CD4-positive, alpha-beta T cell treated with Interleukin-12 subunit alpha and Interleukin-12 subunit beta, for 1 hour (primary cell): Measurements from ENCODE around the gene PTPRA.
"Not testable (repeated sequence)": the region's sequence is repeated elsewhere in the genome, so short reads cannot be mapped to it uniquely, and the experiment has no call there.

Experiments used
- DNase-seq: peaks from one replicate; pipeline ENCODE4 v3.0.0-alpha.2; 2020

PTPRA gene

DNA sequence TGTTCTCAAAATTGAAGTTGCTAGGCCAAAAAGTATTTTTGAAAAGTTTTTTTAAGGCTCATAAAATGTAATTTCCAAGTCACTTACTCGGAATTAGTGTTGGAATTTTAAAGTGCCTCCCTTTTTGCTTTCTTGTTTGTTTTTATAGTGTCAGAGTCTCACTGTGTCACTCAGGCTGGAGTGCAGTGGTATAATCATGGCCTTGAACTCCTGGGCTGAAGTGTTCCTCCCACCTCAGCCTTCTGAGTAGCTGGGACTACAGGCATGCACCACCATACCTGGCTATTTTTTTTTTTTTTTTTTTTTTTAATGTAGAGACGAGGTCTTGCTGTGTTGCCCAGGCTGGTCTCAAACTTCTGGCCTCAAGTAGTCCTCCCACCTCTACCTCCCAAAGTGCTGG is 130.1 kb downstream of the PTPRA start:
- no peak for DNase-seq

DNA sequence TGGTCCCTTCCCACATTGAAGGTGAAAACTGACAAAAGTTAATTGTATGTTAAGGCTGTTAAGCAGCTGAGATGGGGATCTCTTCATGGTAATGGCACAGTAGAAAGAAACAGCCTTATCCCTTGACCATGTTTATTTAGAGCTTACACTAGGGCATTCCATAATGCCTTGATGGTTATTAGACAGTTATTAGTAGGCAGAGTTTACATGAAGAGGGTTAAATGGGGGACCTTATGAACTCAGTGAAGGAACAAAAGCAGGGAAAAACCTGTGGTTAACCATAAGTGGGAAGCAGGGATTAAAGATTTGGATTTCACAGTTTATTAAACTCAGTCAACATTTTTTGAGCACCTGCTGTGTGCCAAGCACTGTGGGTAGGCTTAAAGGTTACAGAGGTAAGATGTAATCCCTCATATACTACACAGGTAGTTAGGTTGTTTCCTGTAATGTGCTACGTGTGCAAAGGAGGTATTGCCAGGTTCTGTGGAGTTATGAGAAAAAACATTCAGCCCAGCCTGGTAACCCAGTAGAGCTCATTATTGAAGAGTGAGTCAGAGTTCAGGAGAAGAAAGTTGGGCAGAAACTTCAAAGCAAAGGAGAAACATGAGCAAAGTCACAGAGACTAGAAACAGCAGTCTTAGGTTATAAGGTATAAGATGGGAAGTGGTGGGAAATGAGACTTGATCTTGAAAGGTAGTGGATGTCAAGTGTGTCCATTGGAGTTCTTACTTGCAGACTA is 137.9 kb downstream of the PTPRA start:
- DNase-seq = no peak

DNA sequence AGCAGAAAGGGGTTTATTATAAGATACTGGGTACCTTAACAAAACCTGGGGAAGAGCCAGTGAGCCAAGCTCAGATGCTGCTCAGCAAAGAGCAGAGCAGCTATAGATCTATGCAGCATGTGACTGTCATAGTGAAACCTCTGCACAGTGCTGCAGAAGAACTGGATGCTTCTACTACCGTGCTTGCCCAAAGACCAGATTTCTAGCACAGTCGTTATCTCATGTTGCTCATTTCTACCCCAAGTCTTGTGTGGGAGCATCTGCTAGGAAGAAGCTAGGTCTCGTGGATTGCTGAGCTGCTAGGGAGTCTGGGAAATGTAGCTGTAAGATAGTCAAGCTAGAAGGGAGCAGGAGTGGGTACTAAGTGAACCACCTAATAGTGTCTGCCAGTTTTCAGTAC is 138.5 kb downstream of the PTPRA start:
- DNase-seq = no peak

DNA sequence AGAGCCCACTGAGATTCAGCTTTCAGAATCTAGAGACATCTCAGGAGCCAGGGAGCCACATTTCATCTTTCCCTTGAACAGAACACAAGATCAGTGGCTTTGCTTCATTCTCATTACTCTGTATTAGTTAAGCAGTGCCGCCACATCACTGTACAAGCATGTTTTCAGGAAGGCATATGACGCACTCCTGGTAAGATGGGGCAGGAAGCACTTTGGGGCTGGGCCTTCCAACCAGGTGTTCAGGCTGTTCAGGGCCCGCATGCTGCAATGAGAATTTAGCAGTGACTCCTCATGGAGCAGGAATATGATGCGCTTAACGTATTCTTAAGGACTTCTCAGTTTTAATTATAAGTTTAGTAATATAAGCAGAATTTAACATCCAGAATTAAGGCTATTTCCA is 140.5 kb downstream of the PTPRA start:
- DNase-seq = no peak

DNA sequence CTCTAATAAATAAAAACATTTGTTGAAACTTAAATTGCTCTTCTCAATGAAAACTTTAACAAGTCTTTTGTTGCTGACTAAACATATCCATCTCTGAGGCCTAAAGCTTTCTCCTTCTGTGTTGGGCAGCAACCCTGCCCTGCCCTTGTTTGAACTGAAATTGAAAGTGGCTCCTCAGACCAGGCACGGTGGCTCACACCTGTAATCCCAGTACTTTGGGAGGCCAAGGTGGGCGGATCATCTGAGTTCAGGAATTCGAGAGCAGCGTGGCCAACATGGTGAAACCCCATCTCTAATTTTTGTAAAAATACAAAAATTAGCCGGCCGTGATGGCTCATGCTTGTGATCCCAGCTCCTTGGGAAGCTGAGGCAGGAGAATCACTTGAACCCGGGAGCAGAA is 140.9 kb downstream of the PTPRA start:
- DNase-seq = no peak

DNA sequence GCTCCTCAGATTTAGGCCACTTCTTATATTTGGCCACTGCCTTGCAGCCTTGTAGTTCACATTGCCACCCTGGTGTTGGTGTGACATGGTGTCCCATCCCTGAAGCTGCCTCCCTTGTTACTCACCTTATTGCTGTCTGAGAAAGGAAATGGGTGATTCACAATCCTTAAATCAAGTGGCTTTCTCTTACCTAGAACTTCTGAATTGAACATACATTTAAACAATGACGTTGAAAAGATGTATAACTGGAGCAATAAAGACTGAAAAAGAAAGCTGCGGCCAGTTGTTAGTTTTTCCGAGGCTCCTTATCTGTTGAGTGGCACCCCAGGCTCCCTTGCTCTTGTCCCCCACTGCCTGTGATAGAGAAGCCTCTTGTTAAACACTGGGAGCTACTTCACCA is 141.4 kb downstream of the PTPRA start:
- DNase-seq = no peak

DNA sequence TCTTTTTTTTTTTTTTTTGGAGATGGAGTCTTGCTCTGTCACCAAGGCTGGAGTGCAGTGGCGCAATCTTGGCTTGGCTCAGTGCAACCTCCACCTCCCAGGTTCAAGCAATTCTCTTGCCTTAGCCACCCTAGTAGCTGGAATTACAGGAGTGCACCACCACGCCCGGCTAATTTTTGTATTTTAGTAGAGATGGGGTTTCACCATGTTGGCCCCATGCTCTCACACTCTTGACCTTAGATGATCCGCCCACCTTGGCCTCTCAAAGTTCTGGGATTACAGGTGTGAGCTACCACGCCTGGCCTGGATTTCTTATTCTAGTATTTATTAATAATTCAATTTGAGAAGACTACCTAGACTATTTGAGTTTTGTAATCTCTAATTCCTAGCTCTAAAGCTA is 142.0 kb downstream of the PTPRA start:
- not testable (repeated sequence) for DNase-seq

DNA sequence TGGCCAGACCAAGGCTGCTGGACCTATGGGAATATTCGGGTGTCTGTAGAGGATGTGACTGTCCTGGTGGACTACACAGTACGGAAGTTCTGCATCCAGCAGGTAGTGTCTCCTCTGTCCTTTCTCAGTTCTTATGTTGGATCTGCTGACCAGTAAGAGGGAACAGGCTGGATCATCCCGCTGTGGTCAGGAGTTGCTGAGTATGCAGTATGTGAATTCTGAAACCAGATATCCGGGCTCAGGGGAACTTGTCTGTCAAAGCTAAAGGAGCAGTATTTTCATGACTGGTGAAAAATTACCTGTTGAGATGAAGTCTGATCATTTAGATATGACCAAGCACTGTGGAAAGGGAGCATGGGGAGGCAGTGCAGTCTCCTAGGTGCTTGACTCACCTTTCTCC is 148.0 kb downstream of the PTPRA start:
- DNase-seq = no peak

DNA sequence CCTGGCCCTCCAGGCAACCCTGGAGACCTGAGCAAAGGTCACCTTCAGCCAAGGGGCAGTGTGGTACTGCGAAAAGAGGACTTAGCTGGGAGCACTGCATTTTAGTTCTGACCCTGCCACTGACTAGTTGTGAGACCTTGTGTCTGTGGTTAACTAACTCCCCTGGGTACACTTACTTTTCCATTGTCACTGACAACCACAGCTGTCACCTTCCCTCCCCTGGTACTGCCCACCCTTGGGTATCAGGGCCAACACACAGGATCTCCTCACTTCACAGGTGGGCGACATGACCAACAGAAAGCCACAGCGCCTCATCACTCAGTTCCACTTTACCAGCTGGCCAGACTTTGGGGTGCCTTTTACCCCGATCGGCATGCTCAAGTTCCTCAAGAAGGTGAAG is 148.5 kb downstream of the PTPRA start:
- DNase-seq = no peak

DNA sequence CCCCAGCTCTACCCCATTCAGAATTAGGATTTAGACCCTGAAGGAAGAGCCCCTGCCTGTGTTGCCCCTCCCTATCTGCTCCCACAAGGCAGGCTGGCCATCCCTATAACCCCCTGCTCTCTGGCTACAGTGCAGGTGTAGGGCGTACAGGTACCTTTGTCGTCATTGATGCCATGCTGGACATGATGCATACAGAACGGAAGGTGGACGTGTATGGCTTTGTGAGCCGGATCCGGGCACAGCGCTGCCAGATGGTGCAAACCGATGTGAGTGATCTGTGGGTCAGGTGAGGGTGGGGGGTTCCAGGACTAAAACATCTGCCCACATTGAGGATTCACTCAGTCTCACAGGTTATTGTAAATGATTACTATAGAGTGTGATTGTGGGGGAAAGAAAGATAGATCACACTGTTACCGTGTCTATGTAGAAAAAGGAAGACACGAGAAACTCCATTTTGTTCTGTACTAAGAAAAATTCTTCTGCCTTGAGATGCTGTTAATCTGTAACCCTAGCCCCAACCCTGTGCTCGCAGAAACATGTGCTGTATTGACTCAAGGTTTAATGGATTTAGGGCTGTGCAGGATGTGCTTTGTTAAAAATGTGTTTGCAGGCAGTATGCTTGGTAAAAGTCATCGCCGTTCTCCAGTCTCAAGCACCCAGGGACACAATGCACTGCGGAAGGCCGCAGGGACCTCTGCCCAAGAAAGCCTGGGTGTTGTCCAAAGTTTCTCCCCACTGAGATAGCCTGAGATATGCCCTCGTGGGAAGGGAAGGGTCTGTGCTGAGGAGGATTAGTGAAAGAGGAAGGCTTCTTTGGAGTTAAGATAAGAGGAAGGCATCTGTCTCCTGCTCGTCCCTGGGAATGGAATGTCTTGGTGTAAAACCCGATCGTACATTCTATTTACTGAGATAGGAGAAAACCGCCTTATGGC is 149.5 kb downstream of the PTPRA start:
- not testable (repeated sequence) for DNase-seq

DNA sequence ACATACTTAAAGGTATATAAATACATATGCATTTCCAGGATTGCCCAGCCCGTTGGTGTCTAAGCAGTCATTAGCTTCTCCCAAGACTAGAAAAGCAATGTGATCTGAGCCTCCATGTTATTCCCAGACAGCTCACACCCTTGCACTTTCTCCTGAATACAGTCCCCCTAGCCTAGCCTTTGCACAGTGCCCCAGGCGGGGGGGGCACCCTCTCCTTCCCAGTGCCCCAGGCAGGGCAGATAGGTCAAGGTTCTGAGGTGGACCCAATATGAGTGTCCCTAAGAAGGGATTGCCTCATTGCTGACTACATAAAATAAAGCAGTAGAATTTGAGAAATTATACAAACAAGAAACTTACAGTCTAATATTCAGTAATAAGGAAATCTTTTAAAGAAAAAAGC is 154.7 kb downstream of the PTPRA start:
- DNase-seq = no peak

DNA sequence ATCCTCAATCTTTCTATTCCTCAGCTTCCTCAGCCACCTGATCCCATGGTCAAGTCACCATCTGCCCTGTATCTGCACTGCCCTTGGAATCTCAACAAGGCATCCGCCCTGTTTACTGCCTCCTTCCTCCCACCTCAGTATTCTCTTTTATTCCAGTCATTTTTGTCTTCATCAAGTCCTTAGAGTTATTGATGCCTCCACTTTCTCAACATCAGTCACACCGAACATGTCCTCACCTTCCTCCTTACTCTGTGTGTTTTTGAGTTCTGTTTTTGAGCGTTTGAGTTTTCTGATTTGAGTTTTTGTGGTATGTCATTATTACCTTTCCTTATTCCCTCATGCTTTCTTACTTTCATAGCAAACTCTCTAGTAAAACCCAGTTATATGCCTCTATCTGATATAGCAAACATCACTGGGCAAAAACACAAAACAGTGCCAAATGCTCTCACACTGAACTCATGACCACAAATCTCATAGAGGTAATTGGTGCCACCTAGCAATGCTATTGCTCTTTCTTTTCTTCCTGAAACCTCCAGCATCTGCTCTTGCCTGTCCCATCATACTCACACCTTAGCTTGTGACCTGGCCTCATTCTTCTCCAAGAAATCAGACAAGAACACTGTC is 158.4 kb downstream of the PTPRA start:
- DNase-seq = no peak

DNA sequence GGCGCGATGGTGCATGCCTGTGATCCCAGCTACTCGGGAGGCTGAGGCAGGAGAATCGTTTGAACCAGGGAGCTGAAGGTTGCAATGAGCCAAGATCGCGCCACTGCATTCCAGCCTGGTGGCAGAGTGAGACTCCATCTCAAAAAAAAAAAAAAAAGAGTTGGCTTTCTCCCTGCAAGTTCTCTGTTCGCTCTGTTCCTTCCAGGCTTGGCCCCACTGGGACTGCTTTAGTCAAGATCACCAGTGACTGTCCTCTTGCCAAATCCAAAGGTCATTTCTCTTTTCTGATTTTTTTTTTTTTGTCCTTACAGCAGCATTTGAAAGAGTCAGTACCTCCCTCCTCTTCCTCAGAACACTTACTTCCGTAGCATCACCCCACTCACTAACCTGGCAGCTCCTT is 159.3 kb downstream of the PTPRA start:
- DNase-seq = no peak

DNA sequence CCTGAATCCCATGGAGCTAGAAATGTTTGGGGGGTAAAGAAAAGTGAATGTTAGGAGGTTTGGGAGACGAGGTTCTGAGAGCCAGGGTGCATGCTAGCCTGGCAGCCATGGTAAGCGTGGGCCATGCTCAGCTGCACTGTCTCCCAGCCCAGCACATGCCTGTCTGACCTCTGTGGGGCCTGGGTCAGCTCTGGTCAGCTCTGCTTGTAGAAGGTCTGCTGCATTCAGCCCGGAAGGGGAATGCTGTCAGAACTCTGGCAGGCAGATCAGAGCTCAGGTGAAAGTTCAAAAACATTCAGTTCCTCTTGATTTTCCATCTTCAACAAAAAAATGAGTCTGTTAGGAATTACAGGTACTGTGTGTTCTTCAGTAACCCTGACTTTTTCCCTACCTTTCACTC is 164.4 kb downstream of the PTPRA start:
- no peak for DNase-seq

DNA sequence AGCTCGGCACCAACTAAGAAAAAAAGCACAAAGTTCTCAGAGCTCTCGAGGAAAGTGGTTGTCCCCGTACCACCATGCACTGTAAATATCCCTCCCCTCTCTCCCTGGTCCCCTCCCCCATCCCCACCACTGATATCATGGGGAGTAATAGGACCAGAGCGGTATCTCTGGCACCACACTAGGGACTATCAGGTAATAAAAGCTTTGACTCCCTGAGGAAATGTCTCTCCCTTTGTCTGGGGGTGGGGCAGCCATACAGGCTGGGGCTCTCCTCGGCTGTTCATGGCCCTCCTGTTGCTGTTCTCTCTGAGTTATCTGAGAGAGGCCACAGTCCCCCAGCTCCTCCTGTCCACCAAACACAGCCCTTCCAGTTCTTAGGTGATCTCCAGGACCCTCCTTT is 165.2 kb downstream of the PTPRA start:
- no peak for DNase-seq

DNA sequence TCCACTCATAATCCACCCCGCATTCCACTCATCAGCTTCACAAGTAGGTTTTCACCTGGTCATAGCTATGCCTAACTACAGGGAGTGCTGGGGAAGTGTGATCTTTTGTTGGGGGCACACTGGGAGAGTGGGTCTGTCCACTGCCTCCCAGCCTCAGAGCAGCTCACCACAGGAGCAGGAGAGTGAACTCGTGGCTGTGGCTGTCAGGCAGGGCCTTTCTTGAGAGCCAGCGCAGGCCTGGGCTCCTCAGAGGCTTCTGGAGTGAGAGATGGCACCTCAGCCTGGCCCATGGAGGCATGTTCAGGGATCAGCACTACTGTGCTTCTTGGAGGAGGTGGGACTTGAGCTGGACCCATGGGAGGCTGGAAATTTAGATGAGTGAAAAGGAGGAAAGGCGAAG is 166.1 kb downstream of the PTPRA start:
- no peak for DNase-seq

DNA sequence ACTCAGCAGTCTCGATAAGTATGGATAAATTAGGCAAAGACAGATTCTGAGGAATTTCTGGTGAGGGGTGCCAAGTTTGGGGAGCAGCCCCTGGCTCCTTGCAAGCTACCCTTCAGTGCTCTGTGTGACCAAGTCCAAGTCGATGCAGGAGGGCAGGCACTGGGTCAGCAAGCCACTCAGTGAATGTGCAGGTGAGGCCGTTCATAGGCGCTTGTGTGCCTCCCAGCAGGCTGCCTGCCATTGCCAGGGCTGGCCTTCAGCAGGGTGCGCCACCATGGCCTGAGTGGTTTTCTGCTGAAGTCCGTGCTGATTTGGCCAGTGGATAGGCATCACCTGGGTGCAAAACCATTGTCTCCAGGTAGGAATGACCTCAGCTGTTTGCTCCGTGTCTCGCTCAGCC is 166.8 kb downstream of the PTPRA start:
- no peak for DNase-seq

DNA sequence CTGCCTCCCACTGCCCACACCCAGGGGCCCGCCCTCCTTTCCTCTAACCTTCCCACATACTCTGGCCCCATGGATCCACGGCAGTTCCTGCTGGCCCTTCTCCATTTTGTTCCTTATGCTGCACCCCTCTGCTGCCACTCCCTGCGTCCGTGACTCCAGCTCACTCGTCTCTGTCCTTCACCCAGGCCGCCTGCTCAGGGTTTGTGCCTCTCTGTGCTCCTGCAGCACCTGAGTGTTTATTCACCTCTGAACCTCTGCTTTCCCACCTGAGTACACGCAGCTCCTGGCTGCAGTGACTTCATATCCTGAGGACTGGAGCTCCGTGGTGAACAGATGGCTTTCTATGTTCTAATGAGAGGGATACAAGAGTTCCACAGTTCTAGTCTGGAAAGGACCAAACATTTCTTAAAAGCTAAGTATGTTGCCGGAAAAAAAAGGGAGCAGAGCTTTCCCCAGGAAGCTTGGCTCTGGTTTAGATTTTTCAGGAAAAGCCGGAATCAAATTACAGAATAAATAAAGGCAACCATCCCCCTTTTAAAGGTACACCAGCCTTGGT is 168.7 kb downstream of the PTPRA start:
- no peak for DNase-seq

DNA sequence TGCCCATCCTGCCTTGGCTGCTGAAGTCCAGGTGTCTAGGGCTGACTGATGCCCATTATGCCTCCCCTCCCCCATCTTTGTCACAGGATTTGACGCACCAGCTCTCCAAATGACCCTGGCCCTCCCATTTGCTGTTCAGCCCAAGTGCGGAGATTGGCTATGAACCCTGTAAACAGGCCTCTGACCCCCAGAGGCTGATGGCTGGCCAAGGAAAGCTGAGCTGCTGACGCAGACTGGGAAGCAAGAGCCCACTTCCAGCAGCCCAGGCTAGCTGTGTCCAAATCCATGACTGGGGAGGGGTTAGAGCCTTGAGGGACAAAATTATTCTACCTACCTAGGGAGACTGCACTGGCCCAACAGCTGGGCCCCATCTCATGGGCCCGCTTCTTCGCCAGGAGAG is 169.3 kb downstream of the PTPRA start:
- DNase-seq = no peak

DNA sequence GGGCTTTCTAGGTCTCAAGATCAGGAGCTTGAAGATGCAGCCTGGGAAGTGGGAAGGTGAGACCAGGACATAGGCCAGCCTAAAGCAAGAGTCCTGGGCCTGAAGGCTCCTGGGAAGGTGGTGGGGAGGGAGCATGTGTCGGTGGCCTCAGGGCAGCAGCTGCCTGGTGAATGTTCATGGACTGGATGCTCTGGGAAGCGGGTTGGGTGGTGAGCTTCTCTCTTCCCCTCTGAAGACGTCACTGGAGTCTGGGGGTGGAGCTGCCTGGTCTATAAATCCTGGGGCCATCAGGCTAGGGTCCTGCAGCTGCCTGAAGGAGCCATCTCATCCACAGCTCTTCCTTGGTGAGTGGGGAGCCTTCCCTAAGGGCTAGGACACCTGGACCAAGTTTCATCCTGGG is 170.0 kb downstream of the PTPRA start, which contains the start of gene GNRH2:
Gene GNRH2 (plus strand): TSS at position 301 of the 400 bp plus-strand sequence. CDS start 793 bp downstream, outside the sequence.
- DNase-seq = no peak

DNA sequence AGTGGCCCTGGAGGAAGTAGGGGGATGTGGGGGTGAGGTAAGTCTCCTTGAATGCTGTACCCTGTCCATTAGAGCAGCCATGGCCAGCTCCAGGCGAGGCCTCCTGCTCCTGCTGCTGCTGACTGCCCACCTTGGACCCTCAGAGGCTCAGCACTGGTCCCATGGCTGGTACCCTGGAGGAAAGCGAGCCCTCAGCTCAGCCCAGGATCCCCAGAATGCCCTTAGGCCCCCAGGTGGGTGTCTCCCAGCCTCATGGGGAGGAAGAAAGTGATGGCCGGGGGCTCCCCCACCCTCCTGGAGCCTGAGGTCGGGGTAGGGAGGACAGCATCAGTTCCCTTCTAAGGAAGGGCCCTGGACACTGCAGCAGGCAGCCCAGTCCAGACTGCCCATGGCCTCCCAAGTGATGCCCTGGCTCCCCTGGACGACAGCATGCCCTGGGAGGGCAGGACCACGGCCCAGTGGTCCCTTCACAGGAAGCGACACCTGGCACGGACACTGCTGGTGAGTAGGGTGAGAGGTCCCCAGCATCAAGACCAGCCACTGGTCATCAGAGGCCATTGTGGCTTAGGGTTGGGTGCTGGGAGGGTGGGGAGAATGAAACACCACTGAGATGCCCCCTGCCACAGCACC is 171.2 kb downstream of the PTPRA start:
- no peak for DNase-seq

DNA sequence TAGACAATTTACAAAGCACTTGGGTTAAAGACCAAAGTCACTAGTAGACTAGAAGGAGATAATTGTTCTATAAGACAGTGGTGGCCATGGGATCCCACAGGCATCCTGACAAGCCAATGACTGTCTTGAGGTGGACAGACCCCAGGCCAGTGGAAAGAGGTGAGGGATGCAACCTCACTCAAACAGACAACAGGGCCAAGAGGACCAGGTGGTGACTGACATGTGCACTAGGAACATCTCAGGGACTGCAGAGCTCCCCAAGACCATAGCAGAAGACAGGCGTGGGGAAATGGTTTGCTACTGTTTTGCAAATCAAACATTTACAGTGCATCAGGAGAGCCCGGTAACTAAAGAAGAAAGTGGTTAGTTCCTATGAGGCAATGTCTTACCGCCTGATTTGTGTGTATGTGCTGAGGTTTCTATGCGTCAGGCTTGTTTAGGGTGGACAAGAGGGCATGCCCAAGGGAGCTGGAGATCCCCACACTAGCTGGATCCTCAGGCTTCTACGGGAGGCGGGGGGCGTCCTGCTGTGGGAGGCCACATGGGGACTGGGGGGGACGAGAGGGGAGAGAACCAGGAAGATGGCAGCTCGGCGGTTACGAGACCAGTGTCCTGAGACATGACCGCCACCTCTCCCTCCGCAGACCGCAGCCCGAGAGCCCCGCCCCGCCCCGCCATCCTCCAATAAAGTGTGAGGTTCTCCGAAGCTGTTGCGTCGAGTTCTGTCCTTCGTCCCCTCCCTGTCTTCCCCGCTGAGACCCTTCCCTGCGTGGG is 171.9 kb downstream of the PTPRA start:
- peak; percentile 62 for DNase-seq
